Anterior cingulate cortex (tissue), 58 donors: ENCODE measurements around the gene VSX2.
A peak's percentile ranks its signal among the peaks of the same experiment; 100 is the strongest.

Experiments used
- DNase-seq, 58 donors: peaks; one replicate each; lab custom pipeline; 2025; lab: John Stamatoyannopoulos, UW

The VSX2 gene

DNA sequence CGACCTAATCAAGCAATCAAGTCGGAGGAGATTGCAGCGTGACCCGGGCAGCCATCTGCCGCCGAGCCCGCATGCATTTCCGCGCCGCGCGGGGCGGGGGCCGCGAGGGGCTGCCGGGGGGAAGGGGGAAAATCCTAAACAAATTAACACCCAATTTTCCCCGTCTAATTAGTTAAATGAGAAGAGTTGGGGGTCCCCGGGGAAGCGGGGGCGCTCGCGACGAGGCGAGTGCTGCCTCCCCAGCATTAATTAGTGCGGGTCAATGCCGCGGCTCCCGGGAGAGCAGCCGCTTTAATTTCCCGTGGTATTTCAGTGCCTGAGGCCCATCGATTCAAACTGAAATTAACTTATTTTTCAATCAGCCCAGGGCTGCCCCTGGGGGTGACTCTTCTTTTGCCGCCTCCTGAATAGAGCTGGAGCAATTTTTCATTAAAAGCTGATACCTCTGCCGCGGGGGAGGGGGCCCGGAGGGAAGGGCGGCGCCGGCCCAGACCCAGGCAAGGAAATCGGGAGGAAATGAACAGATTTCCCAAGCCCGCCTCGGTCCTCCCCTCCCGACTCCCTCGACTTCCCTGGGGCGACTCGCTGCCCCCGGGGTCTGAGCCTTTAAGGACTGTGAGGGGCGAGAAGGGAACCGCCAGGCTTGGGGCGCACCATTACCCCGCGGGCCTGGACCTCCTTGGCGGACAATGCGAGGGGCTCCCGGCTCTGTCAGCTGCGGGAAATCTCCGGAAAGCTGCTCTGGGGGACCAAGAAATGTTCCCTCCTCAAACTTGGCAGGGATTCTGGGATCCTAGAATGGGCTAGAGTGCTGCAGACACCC, 18.9 kb downstream of the VSX2 start:
- DNase-seq = peak in 1 of 58 donors; percentile 14

DNA sequence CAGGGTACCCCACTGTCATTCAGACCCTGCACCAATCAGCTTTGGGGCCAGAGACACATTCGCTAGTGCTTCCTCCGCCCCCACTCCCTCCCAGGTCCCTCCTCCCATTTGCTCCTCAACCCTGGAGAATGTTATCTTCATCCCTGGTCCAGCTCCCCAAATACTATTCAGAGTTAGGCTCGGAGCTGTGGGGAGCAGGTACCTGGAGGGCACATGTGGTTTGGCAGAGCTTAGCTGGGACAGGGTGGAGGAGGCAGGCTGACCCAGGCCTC, 19.5 kb downstream of the VSX2 start:
- no peak for DNase-seq

DNA sequence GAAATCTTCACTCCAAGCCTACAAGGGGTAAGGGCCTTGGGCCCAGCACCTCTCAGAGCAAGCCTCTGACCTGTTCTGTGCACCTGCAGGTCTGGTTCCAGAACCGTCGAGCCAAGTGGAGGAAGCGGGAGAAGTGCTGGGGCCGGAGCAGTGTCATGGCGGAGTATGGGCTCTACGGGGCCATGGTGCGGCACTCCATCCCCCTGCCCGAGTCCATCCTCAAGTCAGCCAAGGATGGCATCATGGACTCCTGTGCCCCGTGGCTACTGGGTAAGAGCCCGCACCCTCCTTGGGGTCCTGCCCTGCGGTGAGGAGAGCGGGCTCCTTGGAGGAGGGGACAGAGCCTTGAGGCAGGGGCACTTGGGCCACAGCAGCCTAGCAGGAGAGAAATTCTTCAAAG, 20.3 kb downstream of the VSX2 start:
- DNase-seq = no peak

DNA sequence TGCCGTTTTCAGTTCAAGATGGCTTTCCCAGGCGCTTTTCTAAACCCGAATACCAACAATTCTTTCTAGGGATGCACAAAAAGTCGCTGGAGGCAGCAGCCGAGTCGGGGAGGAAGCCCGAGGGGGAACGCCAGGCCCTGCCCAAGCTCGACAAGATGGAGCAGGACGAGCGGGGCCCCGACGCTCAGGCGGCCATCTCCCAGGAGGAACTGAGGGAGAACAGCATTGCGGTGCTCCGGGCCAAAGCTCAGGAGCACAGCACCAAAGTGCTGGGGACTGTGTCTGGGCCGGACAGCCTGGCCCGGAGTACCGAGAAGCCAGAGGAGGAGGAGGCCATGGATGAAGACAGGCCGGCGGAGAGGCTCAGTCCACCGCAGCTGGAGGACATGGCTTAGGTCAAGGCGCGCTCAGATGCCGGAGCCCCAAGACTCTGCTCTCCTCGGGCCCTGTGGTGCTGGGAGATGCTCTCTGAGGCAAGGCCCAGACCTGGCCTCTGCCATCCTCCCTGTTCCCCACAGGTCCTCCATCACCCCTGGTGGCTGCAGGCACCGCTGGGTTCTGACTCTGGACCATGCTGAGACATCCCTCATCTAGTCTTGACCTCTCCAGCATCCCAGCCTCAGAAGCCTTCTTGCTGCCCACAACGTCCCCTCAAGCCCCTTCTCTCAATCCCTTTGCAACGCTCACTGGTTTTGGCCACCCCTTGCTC, 21.4 kb downstream of the VSX2 start:
- no peak for DNase-seq

DNA sequence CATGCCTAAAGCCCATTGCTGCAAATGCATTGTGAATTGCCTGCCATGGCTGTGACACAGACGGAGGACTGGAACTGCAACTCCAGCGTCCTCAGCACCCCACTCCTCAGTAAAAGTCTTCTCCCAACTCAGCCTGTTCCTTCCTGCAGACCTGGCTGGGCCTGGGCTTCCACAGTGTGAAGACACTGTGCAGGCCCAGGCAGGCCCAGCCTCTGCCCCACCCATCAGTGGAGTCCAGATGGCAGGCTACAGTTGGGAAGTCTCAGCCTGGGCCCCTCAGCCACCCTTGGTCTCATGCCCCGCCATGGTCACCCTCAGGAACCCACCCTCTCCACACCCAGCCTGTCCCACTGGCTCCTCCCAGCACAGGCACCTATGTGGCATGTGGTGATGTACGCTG, 22.0 kb downstream of the VSX2 start:
- DNase-seq = no peak

DNA sequence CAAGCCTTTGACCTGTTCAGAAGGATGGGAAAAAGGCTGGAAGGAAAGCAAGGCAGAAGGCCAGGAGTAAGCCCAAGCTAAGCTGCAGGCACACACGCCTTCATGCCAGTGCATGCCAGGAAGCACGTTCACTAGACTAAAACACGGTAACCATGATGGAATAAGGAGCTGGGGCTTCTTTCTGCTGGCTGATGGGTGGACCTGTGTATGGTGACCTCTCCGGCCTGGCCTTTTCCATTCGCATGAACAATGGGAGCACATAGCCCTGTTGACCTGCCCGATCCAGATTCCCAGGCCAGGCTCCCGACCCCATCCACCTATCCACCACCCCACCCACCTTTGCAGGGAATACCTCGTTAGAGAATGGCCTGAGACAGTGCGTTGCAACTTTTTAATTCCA, 22.8 kb downstream of the VSX2 start:
- no peak for DNase-seq

DNA sequence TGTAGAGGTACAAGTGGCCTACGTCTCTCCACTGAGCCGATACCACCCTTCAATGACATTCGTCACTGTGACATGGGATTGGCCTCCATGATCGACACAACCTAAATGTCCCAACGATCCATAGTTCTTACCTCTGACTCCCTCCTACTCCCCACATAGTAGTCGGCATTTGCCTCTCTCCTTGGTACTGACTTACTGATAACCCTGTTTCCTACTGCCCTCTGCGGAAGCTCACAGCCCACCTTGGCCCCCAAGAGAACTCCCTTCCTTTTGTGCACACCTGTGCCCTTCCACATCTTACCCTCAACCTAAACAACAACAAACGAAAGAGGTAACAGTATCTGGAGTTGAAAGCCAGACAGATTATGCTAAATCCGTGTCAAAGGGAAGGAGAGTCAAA, 23.9 kb downstream of the VSX2 start:
- no peak for DNase-seq

DNA sequence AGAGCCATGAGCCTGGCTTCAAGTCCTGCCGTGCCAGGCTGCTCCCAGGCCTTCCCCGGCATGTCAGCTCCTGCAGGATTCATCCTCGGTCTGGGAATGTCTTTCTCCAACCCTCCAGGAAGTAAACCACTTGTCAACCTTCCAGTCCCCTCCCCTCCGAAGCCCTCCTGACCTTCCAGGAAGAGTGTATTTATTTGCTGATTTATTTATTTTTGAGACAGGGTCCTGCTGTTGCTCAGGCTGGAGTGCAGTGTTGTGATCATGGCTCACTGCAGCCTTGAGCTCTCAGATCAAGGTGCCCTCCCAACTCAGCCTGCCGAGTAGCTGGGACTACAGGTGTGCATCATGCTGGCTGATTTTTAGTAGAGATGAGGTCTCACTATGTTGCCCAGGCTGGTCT, 24.7 kb downstream of the VSX2 start:
- no peak for DNase-seq

DNA sequence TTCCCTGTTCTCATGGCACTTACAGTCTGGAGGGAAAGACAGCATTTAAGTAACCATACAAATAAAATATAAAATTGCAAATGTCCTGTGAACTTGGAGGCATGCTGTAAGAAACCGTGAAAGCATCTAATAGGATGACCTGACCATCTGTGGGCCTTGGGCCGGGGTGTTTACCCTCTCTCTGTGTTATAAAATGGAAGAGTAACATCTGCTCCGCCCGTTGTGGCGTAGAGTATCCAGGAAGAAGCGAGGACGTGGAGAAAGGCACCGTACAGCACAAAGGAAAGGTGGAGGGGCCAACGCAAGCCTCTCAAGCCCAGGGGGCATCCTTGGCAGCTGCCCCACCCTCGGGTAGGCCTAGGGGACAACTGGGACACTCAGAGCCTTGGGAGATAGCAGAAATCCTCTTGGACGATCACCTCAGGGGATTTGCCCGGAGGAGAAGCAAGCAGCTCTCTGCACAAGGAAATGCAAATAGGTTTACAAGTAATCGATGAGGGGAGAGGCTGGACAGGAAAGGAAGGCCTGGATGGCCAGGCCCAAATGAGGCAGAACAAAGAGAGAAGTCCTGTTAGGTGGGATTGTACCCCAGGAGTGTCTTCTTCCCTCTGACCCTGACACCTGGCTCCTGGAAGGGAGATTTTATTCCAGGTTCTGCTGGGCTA, 26.2 kb downstream of the VSX2 start:
- no peak for DNase-seq

DNA sequence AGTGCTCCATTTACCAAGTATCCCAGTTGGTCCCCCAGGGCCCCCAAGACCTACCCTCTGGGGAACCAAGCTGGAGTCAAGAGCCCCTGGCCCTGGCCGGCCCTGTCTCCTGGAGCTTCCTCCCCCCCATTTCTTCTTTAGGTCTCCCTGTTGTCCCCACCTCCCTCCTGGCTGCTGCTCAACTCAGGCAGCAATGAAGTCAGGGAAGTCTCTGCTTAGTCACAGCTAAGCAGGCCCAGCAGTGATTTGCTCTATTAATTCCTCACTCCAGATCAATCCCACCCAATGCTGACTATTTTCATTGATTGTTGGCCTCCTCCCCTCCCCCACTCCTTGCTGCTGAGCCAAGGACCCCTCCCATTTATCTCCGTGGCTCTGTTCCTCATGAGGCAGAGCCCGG, 28.3 kb downstream of the VSX2 start:
- DNase-seq = no peak

DNA sequence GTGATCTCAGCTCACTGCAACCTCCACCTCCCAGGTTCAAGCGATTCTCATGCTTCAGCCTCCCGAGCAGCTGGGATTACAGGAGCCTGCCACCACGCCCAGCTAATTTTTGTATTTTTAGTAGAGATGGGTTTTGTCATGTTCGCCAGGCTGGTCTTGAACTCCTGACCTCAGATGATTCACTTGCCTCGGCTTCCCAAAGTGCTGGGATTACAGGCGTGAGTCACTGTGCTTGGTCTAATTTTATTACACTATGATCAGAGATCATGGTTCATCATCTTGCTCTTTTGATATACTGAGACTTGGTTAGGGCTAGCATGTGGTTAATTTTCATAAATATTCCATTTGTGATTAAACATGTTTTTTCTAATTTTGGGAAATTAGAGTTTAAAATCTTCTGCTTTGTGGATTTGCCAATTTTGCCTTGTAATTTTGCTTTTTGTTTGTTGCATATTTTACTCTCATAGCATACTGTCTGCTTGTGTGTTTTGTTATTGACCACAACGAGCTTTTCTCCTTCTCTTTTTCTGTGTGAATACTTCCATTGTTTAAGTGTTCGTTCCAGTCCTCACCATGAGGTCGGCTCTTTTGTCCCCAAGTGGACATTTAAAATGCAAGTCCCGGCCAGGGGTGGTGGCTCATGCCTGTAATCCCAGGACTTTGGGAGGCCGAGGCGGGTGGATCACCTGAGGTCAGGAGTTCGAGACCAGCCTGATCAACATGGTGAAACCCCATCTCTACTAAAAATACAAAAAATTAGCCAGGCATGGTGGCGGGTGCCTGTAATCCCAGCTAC, 31.3 kb downstream of the VSX2 start:
- DNase-seq = peak in 30 of 58 donors; percentile 4 to 69 (median 22)

DNA sequence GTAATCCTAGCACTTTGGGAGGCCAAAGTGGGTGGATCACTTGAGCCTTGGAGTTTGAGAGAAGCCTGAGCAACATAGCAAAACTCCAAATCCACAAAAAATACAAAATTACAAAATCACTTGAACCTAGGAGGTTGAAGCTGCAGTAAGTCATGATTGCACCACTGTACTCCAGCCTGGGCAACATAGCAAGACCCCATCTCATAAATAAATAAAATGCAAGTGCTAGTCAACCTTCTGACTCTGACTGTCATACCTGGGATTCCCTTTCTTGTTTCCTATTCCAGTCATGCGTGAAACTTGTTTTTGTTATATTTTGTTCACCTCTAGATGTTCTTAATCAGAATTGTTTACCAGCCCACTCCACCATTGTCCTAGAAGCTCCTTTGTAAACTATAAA, 32.1 kb downstream of the VSX2 start:
- no peak for DNase-seq

DNA sequence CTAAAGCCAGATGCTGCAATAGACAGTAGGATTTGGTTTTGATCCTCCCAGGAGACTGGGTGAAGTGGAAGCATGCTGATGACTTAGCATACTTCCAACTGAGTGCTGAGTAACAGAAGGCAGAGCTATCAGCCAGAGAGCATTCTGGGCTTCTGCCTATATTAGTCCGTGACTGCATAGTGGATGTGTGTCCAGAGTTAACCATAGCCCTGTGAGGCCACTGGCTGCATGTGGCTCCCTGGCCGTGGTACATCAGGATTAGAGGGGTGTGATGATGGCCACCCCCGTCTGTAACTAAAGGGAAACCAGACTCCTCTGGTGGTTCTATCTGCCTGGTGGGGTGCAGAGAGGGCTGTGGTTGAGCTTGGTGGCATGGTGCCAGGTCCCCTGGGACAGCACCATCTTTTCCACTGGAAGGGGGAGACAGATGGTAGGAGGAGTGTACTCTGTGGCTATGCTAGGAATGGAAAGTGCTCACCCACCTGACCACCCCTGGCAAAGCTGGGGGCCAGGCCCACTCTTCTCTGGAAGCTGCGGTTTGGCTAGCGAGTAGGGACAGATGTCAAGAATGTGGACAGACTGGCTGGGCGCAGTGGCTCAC, 36.1 kb downstream of the VSX2 start:
- DNase-seq = no peak

DNA sequence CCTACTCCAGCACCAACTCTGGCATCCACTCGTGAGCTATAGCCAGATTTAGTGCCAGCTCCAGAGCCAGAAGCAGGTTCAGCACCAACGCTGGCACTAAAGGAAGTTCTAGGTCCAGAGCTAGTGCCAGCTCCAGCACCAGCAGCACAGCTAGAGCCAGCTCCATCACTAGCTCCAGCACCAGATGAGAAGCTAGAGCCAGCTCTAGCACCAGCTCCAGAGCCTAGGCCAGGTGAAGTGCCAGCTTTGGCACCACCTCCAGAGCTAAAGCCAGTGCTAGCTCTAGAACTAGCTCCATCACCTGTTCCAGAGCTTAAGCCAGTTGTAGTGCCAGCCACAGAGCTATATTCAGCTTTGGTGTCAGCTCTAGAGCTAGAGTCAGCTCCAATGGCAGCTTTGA, 38.8 kb downstream of the VSX2 start:
- DNase-seq = no peak

DNA sequence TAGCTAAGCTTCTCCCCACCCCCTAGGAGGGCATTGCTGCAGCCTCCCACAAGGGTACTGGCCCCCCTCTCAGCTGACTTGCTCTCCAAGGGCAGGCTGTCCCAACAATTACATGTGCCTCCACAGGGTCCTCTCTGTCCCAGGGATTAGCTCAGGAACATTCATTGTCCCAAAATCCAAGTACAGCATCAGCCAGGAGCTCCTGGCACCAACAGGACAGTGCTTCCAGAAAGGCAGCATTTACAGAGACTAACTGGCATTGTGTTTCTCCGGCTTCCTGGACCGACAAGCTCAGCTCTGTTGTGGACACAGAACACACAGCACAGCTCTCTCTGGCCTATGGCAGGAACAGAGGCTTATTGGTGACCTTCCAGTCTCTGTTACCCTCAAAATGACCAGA, 41.8 kb downstream of the VSX2 start:
- peak in 16 of 58 donors; percentile 8 to 84 (median 24) for DNase-seq

DNA sequence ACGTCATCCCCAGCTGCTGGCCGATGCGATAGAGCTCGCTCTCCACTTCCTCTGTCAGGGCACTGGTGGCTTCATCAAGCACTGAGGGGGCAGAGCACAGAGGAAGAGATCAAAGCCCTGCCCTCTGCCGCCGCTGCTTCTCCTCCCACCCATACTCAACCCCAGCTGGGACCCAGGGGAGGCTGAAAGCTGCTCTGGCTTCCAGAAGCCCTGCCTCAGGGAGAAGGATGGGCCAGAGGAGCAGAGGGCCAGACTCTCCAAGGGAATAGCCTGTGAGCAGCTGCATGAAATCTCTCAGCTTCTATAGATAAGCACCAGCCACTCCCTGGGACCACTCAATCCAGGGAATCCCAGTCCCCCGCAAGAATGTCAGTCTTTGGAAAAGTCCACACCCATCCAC, 47.5 kb downstream of the VSX2 start:
- no peak for DNase-seq

DNA sequence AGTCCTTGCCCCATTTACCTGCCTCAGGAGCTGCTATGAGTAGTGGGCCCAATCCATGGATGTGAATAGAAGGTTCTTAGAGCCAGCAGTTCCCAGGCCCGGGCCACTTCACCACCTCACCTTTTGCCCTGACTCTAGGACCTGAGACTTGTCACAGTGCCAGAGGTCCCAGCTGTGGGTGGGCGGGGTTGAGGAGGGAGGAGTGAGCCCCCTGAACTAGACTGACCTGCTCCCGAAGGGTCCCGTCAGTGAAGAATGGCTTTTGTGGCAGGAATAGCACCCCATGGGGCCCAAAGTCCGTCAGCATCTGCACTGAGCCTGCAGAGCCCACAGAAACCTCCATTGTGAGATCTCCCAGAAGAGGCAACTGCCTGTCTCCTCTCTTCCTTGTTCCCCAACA, 50.6 kb downstream of the VSX2 start:
- no peak for DNase-seq

DNA sequence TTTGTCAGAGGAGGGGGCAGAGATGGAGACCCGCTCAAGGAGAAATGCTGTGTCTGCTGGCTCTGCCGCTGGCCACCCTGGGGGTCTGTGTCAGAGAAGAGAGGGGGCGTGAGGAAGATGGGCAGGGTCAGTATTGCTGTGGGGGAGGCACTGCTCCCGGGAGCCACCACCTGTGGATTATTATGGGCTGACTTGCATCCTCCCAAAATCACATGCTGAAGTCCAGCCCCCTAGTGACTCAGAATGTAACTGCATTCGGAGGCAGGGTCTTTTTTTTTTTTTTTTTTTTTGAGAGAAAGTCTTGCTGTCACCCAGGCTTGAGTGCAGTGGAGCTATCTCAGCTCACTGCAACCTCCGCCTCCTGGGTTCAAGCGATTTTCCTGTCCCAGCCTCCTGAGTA, 51.2 kb downstream of the VSX2 start:
- DNase-seq = no peak

DNA sequence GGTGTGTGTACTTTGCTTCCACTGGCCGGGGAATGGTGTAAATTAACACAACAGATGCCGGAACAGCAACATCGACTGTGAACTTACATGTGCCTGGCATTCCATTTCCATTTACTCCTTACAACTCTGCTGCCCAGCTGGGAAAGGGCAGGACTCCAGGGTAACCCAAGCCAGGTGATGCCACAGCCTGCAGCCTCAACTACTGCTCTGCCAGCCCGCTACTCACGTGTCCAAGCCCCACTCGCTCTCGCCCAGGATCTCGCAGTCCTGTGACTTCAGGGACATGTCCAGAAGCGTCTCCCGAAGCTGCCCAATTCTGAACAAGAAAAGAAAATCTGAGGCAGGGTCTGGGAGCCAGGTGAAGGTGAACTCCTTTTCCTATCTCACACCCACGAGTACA, 52.8 kb downstream of the VSX2 start:
- DNase-seq = no peak

DNA sequence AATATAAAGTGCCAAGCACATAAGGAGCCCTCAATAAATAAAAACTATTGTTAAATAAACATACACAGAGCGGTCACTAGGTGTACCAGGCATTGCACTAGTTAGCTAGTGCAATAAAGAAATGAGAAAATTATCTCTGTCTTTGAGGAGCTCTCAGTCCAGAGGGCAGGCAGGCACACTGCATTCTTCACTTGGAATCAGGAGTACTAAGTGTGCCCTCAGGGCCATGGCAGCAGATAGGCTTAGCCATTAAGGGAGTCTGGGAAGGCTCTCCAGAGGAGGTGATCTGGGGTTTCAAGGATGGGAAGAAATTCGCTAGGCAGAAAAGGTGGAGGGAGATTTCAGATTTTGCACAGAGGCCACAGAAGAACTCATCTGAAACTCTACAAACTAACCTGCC, 54.4 kb downstream of the VSX2 start:
- no peak for DNase-seq

DNA sequence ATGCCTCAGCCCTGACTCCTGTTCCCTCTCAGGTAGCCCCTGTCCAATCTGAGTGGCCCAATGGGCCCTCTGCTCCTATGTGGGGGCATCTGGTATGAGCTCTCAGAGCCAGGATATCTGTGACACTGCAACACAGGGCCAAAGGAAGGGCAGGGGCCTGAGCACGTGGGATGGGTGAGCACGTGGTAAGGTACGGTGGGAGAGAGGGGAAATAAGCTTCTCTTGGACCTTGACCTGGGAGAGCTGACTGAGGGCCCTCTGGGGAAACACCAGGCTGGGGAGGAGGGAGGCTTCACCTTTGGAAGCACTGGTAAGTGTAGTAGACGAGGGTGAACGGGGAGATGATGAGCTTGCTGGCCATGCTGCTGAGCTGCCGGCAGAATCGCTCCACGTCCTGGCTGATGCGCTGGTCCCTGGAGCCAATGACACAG, 56.8 kb downstream of the VSX2 start:
- no peak for DNase-seq
